GM18499 (cell line): ENCODE data around the gene SLAMF6.
"Not testable (repeated sequence)": the region's sequence is repeated elsewhere in the genome, so short reads cannot be mapped to it uniquely, and the experiment has no call there.

Experiments used
- ATAC-seq: cut with Tn5 transposase; IDR thresholded peaks from one replicate; pipeline ENCODE4 v1.9.1; 2021; ENCODE audit warnings: moderate number of reproducible peaks; ENCODE audit not compliant: insufficient read depth, unreplicated experiment

The SLAMF6 gene

DNA sequence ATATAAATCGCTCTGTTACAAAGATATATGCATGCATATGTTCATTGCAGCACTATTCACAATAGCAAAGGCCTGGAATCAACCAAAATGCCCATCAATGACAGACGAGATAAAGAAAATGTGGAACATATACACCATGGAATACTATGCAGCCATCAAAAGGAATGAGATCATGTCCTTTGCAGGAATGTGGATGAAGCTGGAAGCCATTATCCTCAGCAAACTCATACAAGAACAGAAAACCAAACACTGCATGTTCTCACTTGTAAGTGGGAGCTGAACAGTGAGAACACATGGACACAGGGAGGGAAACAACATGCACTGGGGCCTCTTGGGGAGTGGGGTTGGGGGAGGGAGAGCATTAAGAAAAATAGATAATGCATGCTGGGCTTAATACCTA is 5.5 kb downstream of the SLAMF6 start:
- ATAC-seq, result not testable (repeated sequence)

DNA sequence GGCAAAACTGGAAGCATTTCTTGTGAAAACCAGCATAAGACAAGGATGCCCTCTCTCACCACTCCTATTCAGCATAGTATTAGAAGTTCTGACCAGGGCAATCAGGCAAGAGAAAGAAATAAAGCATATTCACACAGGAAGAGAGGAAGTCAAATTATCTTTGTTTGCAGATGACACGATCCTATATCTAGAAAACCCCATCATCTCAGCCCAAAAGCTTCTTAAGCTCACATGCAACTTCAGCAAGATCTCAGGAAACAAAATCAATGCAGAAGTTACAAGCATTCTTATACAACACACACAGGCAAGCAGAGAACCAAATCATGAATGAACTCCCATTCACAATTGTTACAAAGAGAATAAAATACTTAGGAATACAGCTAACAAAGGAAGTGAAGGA is 7.1 kb downstream of the SLAMF6 start:
- ATAC-seq, result not testable (repeated sequence)

DNA sequence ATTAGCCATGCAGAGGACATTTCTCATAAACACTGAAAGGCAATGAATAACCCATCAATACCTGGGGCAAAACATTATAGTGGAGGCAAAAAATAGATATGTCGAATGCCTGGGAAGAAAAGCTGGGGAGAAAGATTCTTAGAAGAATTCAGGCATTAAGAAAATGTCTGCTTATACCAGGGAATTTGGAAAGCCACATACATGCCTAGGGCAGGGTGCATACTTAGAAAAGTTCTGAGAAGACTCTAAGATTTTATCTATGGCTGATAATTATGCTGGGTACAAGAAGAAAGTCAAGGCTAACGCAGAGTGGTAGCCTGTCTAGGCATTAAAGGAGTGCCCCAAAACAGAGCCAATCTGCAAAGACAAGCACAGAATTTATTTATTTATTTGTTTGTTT is 18.4 kb downstream of the SLAMF6 start:
- ATAC-seq, result no peak

DNA sequence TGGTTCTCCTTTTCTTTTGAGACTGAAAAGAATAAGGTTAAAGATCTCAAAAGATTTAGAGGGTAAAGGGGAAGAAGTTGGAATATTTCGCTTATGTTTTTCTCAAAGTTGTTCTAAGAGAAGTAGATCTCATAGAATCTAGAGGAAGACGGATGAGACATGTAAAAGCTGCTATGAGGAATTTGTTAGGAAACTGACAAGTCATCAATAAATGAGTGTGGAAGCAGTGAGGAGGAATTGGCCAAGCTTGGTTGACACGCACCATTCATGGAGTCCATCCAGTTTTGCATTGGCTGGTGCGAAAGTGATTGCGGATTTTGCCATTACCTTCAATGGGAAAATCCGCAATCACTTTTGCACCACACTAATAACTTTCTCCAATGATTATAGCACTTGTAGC is 20.0 kb downstream of the SLAMF6 start:
- ATAC-seq, result no peak

DNA sequence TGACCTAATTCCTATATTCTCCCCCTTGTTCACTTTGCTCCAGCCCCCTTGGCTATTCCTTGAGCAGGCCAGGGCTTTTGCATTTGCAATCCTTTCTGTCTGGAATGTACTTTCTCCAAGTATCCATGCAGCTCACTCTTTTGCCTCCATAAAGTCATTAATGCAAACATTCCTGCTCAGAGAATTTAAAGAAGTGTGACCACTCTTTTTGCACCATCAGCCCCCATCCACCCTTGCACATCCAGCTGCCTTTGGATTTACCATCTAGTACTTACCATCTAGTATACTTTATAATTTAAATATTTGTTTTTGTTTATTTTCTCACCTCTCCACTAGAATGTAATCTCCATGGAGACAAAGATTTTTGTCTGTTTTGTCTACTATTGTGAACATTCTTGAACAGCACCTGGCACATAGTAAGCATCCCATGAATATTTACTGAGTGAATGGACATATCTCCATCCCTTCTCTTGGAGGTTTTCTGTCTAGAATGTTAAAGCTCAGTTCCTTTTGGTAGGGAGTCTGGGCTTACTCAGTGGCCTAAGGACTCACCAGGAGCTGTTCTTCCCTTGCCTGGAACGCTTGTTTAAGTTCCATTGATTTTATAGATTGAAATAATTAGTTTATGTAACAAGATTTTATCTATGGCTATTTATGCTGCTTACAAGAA is 22.6 kb downstream of the SLAMF6 start:
- ATAC-seq, result no peak

DNA sequence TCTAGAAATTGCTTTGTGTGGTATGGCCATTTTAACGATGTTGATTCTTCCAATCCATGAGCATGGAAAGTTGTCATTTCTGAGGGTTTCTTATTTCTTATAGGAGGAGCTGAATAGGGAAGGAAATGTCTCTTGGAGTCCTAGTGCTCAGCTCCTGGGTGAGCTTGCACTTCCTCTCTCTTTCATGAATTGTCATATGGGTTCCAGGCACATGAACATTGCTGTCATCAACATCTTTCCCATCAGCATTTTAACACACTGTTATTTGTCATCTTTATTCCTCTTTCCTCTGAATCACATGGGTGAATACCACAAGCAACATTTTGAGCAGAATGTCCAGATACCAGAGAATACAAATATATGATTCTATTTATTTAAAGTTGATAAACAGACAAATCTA is 23.4 kb downstream of the SLAMF6 start:
- ATAC-seq, result no peak

DNA sequence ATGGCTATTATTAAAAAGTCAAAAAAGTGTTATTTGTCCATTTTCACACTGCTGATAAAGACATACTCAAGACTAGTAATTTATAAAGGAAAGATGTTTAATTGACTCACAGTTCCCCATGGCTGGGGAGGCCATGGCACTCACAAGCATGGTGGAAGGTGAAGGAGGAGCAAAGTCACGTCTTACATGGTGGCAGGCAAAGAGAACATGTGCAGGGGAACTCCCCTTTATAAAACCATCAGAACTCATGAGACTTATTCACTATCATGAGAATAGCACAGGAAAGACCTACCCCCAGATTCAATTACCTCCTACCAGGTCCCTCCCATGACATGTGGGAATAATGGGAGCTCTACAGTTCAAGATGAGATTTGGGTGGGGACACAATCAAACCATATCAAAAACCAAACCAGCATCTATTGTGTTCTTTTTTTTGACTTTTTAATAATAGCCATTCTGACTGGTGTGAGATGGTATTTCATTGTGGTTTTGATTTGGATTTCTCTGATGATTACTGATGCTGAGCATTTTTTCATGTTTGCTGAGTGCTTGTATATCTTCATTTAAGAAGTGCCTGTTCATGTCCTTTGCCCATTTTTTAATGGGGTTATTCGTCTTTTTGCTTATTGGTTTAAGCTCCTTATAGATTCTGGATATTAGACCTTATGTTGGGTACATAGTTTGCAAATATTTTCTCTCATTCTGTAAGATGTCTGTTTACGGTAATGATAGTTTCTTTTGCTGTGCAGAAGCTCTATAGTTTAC is 24.6 kb downstream of the SLAMF6 start:
- not testable (repeated sequence) for ATAC-seq

DNA sequence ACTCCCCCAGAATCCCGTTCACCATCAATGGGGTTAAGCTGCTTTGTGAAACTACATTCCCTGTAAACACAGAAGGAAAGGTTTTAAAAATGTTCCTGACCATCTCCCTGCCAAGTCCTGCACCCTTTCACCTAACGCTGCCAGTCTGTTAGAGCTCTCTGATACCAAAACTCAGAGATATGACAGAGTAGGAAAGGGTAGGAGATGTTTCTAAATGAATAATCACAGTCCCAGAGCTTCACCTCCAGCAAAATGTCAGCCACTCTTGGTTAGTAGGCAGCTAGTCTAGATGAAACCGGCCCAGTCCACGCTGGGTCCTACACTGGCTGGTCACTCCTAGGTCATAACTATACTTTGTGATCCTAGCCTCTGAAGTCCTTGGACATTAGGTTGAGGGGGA is 26.7 kb downstream of the SLAMF6 start:
- ATAC-seq, result no peak

DNA sequence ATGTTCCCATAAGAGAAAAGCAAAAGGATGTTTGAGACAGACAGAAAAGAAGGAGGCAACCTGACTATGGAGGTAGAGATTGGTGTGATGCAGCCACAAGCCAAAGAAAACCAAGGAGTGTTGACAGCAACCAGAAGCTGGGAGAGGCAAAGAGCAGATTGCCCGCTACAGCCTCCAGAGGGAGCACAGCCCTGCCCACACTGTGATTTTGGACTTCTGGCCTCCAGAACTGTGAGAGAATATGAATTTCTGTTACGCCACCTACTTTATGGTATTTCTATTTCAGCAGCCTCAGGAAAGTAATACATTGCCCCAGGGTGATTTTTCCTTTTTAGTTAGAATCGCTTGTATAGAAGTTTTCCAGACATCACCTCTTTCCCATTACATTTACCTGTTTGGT is 28.4 kb downstream of the SLAMF6 start:
- ATAC-seq, result no peak

DNA sequence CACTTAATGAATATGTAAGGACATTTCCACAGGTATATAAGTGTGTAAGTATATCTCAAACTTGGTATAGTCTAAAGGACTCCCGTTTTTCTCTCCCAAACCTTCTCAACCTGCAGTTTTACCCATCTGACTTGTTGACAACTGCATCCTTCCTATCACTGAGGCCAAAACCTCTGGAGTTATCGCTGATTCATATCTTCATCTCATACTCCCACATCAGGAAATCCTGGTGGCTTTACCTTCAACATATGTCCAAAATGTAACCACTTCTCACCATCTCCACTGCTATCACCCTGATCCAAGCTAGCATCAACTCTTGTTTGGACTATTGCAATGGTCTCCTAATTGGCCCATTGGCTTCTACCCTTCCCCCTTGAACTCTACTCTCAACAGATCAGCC is 30.4 kb downstream of the SLAMF6 start:
- ATAC-seq, result no peak

DNA sequence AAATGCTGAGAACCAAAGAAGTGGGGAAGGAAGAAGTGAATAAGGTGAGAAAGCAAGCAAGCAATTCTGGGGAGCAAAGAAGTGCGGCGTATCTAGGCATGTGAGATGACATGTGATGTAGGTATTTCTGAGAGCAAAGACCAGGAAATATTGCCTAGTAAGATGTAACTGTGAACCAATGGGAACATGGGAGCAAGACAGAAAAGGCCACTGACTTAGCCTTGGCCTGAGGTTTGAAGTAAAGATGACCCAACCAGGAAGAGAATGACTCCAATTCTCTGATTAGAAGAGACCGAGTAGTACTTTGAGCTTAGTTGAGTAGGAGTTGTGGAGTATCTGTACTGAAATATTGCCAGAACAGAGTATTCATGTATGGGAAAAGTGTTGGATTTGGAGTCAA is 31.1 kb downstream of the SLAMF6 start:
- no peak for ATAC-seq

DNA sequence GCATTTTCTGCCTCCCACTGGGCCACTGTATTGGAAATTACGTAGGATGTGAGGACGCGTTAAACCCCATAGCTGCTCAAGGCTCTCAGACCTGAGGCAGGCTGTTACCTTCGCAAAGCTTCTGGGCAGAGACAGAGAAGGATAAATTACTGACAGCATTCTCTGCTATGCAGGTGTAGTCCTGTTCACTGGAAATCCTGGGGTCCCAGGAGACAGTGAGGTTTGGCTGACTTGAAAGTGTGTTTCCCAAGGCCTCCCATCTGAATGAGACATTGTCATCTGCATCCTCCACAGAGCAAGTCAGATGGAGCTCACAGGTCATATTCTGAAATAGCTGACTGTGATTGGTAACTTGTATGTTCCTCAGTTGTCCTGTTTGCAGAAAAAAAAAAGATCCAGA is 32.0 kb downstream of the SLAMF6 start:
- no peak for ATAC-seq

DNA sequence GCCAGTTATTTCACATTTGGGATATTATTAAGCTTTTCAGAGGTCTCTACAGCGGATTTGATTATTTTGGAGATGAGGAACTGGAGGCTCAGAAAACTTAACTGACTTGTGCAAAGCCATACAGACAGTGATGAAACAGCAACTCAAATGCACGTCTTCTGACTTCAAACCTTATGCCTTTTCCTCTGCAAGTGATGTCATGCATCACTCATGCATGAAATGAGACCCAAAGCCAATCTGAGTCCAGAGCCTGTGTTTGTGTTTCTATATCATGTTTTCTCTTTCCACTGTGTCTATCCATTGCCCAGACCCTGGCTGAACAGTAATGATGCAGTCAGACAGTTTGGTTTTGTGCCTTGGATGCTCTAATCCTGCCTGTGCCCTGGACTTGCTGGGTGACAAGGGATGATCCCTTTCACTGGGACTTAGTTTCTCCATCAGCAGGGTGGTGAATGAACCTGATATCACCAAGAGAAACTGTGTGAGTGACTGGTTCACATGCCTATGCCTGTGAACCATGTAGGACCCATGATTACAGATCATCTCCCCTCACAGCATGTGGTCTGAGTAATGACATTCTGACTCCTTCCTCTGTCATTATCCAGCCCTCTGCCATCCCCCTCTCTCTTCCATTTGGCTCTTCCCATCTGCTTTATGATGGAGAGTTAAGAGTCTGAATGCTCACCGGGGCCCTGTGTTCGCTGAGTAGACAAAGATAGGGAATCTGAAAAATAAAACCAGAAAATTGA is 33.4 kb downstream of the SLAMF6 start:
- no peak for ATAC-seq

DNA sequence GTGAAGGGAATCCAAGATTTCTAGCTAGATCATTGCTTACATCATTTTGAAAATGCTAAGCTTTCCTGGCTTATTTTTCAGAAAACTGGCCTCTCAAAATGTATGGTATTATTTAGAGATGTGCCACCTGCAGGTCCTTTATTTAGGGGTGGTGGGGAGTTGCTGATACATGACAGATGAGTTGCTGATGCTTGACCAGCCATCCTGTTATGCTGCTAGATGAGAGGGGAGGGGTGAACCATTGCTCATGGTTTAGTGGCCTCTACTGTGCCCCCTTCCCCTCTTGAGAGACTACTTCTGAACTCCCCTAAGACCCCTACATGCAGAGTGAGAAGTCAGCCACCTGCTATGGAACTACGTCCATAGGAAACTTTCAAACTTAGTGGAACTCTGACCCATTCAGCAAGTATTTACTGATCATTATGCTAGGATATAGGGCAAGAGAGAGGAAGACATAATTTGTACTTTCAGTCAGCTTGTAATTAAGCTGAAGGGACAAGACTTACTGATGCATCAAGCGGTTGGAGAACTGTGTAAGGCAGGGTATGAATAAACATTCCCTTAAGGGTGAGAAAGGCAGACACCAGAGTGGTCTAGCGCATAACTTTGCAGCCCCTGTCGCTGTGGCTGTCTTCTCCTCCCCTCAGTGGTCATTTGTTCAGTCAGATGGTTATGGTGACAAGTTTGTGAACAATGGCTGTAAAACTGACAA is 34.6 kb downstream of the SLAMF6 start:
- no peak for ATAC-seq

DNA sequence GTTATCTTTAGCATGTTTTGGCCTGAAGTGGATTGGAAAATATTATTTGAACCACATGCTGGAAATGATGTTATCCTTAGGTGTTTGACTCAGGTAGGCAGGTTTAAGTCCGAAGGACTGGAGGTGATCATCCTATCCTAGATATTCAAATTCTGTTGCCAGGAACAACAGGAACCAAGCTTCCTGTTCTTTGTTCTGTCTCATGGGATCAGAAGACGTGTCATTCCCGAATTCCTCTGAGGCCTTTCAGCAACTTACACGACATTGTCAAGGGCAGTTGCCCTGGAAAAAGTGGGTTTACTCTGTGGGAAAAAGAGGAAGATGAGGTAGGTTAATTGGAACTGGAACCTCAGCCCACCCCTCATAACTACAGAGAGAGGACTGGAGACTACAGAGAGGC is 36.6 kb downstream of the SLAMF6 start:
- ATAC-seq, result no peak

DNA sequence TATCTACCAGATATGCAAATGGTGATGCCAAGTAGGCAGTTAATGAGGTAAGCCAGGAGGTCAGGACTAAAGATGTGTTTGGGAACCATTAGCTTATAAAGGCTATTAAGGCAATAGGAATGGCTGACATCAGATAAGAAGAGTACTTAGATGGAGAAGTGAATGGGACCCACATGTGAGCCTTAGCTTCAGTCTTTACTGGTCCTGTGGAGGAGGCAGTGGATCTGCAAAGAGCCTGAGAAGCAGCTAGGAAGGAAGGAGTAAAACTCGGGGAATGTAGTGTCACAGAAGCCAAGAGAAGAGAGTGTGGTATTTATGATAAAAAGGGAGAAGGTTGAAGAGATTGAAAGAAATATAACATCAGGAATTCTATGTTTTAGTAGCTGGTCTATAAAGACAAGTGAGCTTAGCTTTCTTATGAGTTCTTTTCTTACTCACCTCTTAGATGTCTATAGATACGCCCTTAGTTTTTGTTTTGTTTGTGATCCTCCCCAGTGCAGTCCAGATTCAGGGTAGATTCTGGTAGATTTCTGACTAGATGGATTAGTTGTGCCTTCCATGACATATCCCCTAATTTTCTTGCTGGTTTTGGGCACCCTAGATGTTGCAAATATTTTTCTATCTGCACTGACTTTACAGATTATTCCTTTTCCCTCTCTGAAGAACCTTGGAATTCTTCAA is 39.4 kb downstream of the SLAMF6 start:
- no peak for ATAC-seq

DNA sequence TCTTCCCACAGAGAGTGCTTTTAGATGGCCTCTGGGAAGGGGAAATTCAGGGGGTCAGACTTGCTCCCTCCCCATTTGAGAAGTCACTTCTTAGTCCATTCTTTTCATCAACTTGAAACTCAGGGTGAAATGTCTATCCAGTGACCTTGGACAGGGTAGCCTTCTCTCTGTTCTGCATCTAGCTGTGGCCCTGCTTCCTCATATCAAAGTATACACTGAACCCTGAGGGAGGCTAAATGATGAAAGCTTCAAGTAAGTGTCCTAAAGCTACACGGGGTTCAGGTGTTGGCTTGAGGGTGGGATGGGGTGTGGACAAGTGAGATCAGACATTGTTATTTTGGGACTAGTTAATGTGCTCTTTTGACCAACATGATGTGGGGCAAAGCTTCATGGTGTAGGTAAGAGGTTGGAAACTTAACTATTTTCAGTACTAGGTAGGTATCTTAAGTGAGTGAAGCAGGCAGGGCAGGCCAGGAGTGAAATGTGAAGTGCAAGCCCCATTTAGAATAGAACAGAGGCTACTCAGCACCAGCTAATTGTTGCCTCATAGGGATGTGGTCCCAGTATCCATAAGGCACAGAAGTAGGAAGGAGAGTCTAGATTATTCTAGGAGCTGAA is 41.0 kb downstream of the SLAMF6 start:
- ATAC-seq, result no peak

DNA sequence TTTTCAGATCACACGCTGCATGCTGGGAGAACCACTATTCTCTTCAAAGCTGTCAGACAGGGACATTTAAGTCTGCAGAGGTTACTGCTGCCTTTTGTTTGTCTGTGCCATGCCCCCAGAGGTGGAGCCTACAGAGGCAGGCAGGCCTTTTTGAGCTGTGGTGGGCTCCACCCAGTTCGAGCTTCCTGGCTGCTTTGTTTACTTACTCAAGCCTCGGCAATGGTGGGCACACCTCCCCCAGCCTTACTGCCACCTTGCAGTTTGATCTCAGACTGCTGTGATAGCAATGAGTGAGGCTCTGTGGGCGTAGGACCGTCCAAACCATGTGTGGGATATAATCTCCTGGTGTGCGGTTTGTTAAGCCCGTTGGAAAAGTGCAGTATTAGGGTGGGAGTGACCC is 42.3 kb downstream of the SLAMF6 start:
- not testable (repeated sequence) for ATAC-seq

DNA sequence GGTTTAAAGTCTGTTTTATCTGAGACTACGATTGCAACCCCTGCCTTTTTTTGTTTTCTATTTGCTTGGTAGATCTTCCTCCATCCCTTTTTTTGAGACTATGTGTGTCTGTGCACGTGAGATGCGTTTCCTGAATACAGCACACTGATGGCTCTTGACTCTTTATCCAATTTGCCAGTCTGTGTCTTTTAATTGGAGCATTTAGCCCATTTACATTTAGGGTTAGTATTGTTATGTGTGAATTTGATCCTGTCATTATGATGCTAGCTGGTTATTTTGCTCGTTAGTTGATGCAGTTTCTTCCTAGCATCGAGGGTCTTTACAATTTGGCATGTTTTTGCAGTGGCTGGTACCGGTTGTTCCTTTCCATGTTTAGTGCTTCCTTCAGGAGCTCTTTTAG is 44.0 kb downstream of the SLAMF6 start:
- ATAC-seq, result not testable (repeated sequence)
